LNCAP (cell line): Measurements from ENCODE around the gene ARHGAP32.

Experiments used
- CTCF ChIP-seq: fragments of 450-650 bp; IDR thresholded peaks from 2 replicates; pipeline ENCODE4 v1.5.1; 2017; ENCODE audit warnings: mild to moderate bottlenecking

Gene ARHGAP32

GRCh38 chr11:129093283-129093682 is 98.8 kb downstream of the ARHGAP32 start:
- no peak for TF ChIP-seq CTCF

GRCh38 chr11:129090056-129090455 is 102.1 kb downstream of the ARHGAP32 start:
- TF ChIP-seq CTCF: no peak

GRCh38 chr11:129089279-129089678 is 102.8 kb downstream of the ARHGAP32 start:
- TF ChIP-seq CTCF: no peak

- TF ChIP-seq CTCF: no peak
These were observed 105.1 kb downstream of the ARHGAP32 start for GRCh38 chr11:129086976-129087375.

GRCh38 chr11:129077191-129077590 is 114.9 kb downstream of the ARHGAP32 start:
- TF ChIP-seq CTCF: no peak

- TF ChIP-seq CTCF: no peak
These were observed 116.4 kb downstream of the ARHGAP32 start for GRCh38 chr11:129075757-129076156.

GRCh38 chr11:129067454-129067853 is 124.7 kb downstream of the ARHGAP32 start:
- TF ChIP-seq CTCF: no peak

- TF ChIP-seq CTCF: no peak
These were observed 125.9 kb downstream of the ARHGAP32 start for GRCh38 chr11:129066229-129066628.
